WTC11 (cell line): Measurements from ENCODE around the gene ADAM22. TPM values are rescaled to one million over a fixed set of nuclear protein-coding genes. Genes with fewer than 3 reads are reported as not detected.

Source experiments
- ATAC-seq: fragments of 200-7000 bp; cut with Tn5 transposase; 2 replicates; pipeline ENCODE4 v1.10.0; 2021; ENCODE audit warnings: mild to moderate bottlenecking, moderate library complexity
- CTCF ChIA-PET: fragments of 300-600 bp; sonication (Branson Sonifier 250); formaldehyde crosslinking; loops from one replicate; lab custom pipeline; 2021; ENCODE audit warnings: antibody characterized with exemption; lab: Charles Lee
- POLR2A ChIA-PET: fragments of 350-600 bp; sonication (Branson Sonifier 250); formaldehyde crosslinking; loops from one replicate; lab custom pipeline; 2021; ENCODE audit warnings: antibody characterized with exemption; lab: Charles Lee
- DNase-seq: peaks from one replicate; pipeline ENCODE4 v3.0.0; 2021; ENCODE audit warnings: low spot score
- H3K27ac Mint-ChIP-seq: 2 replicates; pipeline ENCODE4 v1.8.0; 2021; ENCODE audit warnings: mixed read lengths
- H3K27me3 Mint-ChIP-seq: 2 replicates; pipeline ENCODE4 v1.8.0; 2021; ENCODE audit warnings: low read depth, mild to moderate bottlenecking, moderate library complexity, mixed read lengths
- H3K36me3 Mint-ChIP-seq: 2 replicates; pipeline ENCODE4 v1.8.0; 2021; ENCODE audit warnings: mixed read lengths
- H3K4me1 Mint-ChIP-seq: 2 replicates; pipeline ENCODE4 v1.8.0; 2022; ENCODE audit warnings: mixed read lengths
- H3K4me3 Mint-ChIP-seq: 2 replicates; pipeline ENCODE4 v1.8.0; 2021; ENCODE audit warnings: mild to moderate bottlenecking, moderate library complexity, mixed read lengths
- H3K9me3 Mint-ChIP-seq: 2 replicates; pipeline ENCODE4 v1.8.0; 2021; ENCODE audit warnings: mixed read lengths
- AFF4 ChIP-seq: sonication (generic); formaldehyde crosslinking; IDR thresholded peaks from 2 replicates; pipeline ENCODE4 v1.8.1; 2023; ENCODE audit warnings: mild to moderate bottlenecking, missing genetic modification reagents, borderline replicate concordance
- IRF1 ChIP-seq: sonication (generic); formaldehyde crosslinking; IDR thresholded peaks from 2 replicates; pipeline ENCODE4 v1.8.0; 2023; ENCODE audit warnings: missing genetic modification reagents
- JAZF1 ChIP-seq: fragments of 250-450 bp; sonication (Bioruptor Pico); IDR thresholded peaks from 2 replicates; pipeline ENCODE4 v1.9.0; 2021; ENCODE audit warnings: moderate library complexity, mild to moderate bottlenecking, inconsistent platforms
- MXD4 ChIP-seq: fragments of 250-450 bp; sonication (Bioruptor Pico); IDR thresholded peaks from 2 replicates; pipeline ENCODE4 v1.8.0; 2021; ENCODE audit warnings: mild to moderate bottlenecking, moderate library complexity, borderline replicate concordance
- NFE2L1 ChIP-seq: sonication (generic); formaldehyde crosslinking; IDR thresholded peaks from 2 replicates; pipeline ENCODE4 v1.8.1; 2023; ENCODE audit warnings: missing genetic modification reagents
- SP1 ChIP-seq: sonication (generic); formaldehyde crosslinking; conservative IDR thresholded peaks from 2 replicates; pipeline ENCODE4 v1.8.1; 2022; ENCODE audit warnings: missing genetic modification reagents
- TP53 ChIP-seq: sonication (generic); formaldehyde crosslinking; IDR thresholded peaks from 2 replicates; pipeline ENCODE4 v1.8.1; 2023; ENCODE audit warnings: mild to moderate bottlenecking, missing genetic modification reagents
- ZBTB21 ChIP-seq: sonication (generic); formaldehyde crosslinking; IDR thresholded peaks from 2 replicates; pipeline ENCODE4 v1.8.1; 2023; ENCODE audit warnings: mild to moderate bottlenecking, missing genetic modification reagents, borderline replicate concordance
- ZBTB43 ChIP-seq: sonication (generic); formaldehyde crosslinking; IDR thresholded peaks from 2 replicates; pipeline ENCODE4 v1.8.1; 2023; ENCODE audit warnings: mild to moderate bottlenecking, missing genetic modification reagents
- ZNF138 ChIP-seq: sonication (generic); formaldehyde crosslinking; conservative IDR thresholded peaks from 2 replicates; pipeline ENCODE4 v1.8.1; 2022; ENCODE audit warnings: mild to moderate bottlenecking, moderate library complexity, missing genetic modification reagents
- ZNF219 ChIP-seq: sonication (generic); formaldehyde crosslinking; IDR thresholded peaks from 2 replicates; pipeline ENCODE4 v1.8.0; 2023; ENCODE audit warnings: missing genetic modification reagents, mild to moderate bottlenecking, borderline replicate concordance
- ZNF396 ChIP-seq: fragments of 250-450 bp; sonication (Bioruptor Pico); IDR thresholded peaks from 2 replicates; pipeline ENCODE4 v1.8.0; 2021; ENCODE audit warnings: mild to moderate bottlenecking, moderate library complexity, borderline replicate concordance
- ZNF423 ChIP-seq: fragments of 250-450 bp; sonication (Bioruptor Pico); IDR thresholded peaks from 2 replicates; pipeline ENCODE4 v2.1.2; 2022; ENCODE audit warnings: mild to moderate bottlenecking, moderate library complexity
- total RNA-seq: library from RNA; stranded (reverse); gene quantifications from 3 replicates; pipeline ENCODE4 v1.2.3, GENCODE V29; 2021
- TF ChIP-seq, protein P1 (sequence below): fragments of 250-450 bp; sonication (Bioruptor Pico); IDR thresholded peaks from 2 replicates; pipeline ENCODE4 v1.9.0; 2021; ENCODE audit warnings: moderate library complexity, mild to moderate bottlenecking, inconsistent platforms, borderline replicate concordance
- TF ChIP-seq, protein P2 (sequence below): fragments of 250-450 bp; sonication (Bioruptor Pico); IDR thresholded peaks from 2 replicates; pipeline ENCODE4 v1.8.0; 2021; ENCODE audit warnings: mild to moderate bottlenecking

The ADAM22 gene
- total RNA-seq, 1 experiment from 2014 or later: 12.4 TPM

GRCh38 chr7:88072715-88073055, 138.6 kb downstream of the ADAM22 start (continued):
- no peak for TF ChIP-seq ZNF423 (CRISPR knock-in tag)
- TF ChIP-seq ZBTB43 (CRISPR knock-in tag): no peak

- DNase-seq (no peak), ATAC-seq (no peak)
- ChIA-PET POLR2A (no interaction called here), CTCF (no interaction called here)
- no peak overlapping the region for H3K4me3 Mint-ChIP-seq
- H3K9me3 Mint-ChIP-seq: peaks cover 23% of the 10 kb centered on the region
- TF ChIP-seq TP53 (CRISPR knock-in tag) (no peak), SP1 (no peak), JAZF1 (CRISPR knock-in tag) (no peak)
- TF ChIP-seq, protein P1, sequence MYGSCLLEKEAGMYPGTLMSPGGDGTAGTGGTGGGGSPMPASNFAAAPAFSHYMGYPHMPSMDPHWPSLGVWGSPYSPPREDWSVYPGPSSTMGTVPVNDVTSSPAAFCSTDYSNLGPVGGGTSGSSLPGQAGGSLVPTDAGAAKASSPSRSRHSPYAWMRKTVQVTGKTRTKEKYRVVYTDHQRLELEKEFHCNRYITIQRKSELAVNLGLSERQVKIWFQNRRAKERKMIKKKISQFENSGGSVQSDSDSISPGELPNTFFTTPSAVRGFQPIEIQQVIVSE (CRISPR knock-in tag): no peak
- H3K36me3 Mint-ChIP-seq: peaks cover 30% of the 10 kb centered on the region
- no peak overlapping the region for H3K27ac Mint-ChIP-seq
- H3K4me1 Mint-ChIP-seq: peaks cover 16% of the 10 kb centered on the region
- H3K27me3 Mint-ChIP-seq: peaks cover 4% of the 10 kb centered on the region; the same call in 1 of the 2 replicates
These were observed 139.6 kb downstream of the ADAM22 start for GRCh38 chr7:88073626-88074025.

DNA sequence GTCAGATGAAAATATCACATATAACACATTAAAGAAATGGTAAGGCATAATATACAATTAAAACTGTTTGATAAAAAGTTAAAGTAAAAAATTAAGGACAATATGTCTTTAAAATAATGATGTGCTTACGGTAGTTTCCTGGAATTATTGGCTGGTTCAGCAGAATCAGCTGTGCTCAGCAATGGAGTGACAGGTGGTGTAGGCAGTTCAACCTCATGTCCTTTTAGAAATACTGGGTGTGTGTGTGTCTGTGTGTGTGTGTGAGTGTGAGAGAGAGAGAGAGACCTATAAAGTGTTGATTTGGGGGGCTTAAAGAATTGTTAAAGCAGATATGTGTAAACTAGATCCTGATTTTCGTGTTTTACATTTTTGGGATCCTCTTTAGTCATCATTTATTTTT, 141.2 kb downstream of the ADAM22 start:
- H3K4me1 Mint-ChIP-seq: peaks cover 16% of the 10 kb centered on the region

More for the DNA sequence above, 141.2 kb downstream of the ADAM22 start:
- Mint-ChIP-seq H3K36me3 (peaks cover 41% of the 10 kb centered on the region), H3K9me3 (peaks cover 37% of the 10 kb centered on the region), H3K27ac (no peak overlapping the region), H3K27me3 (peaks cover 7% of the 10 kb centered on the region; the same call in 1 of the 2 replicates), H3K4me3 (no peak overlapping the region)
- DNase-seq (no peak), ATAC-seq (no peak)
- CTCF ChIA-PET: no interaction called here
- no peak for TF ChIP-seq ZNF219
- TF ChIP-seq AFF4 (CRISPR knock-in tag): no peak
- no peak for TF ChIP-seq ZNF396 (CRISPR knock-in tag)
- no peak for TF ChIP-seq ZNF138 (CRISPR knock-in tag)
- TF ChIP-seq MXD4 (CRISPR knock-in tag): no peak
- TF ChIP-seq NFE2L1 (CRISPR knock-in tag): no peak
- TF ChIP-seq IRF1 (CRISPR knock-in tag): no peak
- no peak for TF ChIP-seq ZBTB21 (CRISPR knock-in tag)
- TF ChIP-seq, protein P2, sequence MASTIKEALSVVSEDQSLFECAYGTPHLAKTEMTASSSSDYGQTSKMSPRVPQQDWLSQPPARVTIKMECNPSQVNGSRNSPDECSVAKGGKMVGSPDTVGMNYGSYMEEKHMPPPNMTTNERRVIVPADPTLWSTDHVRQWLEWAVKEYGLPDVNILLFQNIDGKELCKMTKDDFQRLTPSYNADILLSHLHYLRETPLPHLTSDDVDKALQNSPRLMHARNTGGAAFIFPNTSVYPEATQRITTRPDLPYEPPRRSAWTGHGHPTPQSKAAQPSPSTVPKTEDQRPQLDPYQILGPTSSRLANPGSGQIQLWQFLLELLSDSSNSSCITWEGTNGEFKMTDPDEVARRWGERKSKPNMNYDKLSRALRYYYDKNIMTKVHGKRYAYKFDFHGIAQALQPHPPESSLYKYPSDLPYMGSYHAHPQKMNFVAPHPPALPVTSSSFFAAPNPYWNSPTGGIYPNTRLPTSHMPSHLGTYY (CRISPR knock-in tag): no peak
- no peak for TF ChIP-seq JAZF1 (CRISPR knock-in tag)
- POLR2A ChIA-PET: no interaction called here
